Posterior cingulate gyrus (tissue), 11 donors: Measurements from ENCODE around the gene PLCB4.

Experiments
- DNase-seq, 10 donors: peaks; one replicate each; pipeline versions ENCODE4 v3.0.0 to v3.0.0-alpha.2; 2020 to 2021; ENCODE audit warnings: mixed read lengths in 3 of 10
- intact Hi-C: fragments of 100-400 bp; cut with DNase I; formaldehyde crosslinking; loops from one replicate; pipeline ENCODE4 v1.15.1; 2023

The PLCB4 gene

DNA sequence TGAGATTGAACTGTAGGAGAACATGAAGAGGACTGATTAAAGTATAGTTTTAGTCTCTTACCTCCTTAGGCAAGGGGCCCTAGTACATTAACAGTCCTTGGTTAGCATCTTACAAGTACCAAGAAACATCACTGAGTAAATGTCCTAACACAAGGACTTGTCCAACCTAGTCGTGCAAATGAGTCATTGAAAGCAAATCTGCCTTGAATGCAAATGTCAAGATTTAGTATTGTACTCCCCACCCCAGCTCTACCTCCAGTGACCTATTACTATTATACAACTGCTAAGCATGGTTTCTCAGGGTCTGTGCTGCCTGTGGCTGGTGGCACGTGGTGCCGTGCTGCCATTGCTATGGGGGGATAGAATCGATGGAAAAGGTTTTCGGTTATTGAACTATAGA, 138.4 kb downstream of the PLCB4 start:
- DNase-seq: no peak
- intact Hi-C loops: no loop called here

DNA sequence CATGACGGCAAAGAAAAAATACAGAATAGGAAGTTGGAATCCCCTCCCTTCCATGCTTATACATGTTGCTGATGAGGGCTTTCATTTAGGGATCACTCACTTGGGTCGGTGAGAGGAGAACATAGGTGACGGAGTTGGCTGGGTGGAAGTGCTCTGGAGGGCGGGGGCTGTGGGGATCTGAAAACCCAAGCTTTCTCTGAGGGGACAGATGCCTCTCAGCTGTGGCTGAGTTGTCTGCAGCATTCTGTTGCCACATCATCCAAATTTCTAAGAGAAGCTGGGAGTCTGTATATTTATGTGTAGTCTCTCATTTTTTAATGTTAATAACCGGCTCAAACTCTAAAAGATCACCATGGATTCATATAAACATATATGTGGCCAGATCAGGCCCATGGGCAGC, 141.5 kb downstream of the PLCB4 start:
- intact Hi-C loops: no loop called here

DNA sequence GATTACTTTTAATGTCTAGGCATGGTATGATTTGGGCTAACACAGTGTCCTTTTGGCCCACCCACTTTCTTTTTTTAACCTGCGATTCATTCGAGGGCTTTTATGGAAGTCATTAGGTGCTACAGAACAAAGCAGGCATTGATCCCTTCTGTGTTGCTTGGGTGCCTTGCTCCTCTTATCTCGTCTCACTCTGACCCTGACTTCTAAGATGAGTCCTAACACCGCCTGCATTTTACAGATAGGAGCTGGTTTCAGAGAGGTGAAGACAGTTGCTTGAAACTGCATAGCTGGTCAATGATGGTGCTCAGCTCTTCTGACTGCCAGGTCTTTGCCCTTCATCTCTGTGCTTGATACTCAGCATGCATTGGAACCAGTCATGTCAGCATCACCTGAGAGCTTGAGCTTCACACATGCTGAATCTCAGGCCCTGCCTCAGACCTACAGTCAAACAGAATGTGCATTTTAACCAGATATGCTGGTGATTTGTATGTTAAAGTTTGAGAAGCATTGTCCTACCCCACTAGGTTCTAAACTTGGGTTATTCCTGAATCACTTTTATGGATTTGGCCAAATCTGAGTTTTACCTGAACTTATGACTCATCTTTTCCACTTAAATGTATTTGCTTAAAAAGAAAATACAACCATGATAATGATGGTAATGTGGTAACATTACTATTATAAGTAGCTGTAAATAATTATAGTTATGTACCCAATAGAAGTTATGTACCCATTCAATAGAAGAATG, 142.3 kb downstream of the PLCB4 start:
- DNase-seq: no peak
- intact Hi-C loops: no loop called here

More for the DNA sequence above, 141.5 kb downstream of the PLCB4 start:
- no peak for DNase-seq

DNA sequence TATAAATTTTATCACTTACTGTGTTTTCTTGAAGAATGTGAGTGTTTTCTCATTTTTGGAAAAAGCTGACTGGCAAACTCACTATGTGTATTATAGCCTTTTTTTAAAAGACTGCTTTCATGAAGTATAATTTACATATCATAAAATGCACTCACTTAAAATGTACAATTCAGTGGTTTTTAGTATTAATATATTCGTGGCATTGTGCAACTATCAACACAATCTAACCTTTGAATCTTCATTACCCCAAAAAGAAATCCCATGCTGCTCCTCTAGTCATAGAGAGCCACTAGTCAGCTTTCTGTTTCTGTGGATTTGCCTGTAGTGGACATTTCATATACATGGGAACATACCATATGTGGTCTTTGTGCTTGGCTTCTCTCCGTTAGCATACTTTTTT, 143.8 kb downstream of the PLCB4 start:
- no peak for DNase-seq
- intact Hi-C loops: no loop called here

DNA sequence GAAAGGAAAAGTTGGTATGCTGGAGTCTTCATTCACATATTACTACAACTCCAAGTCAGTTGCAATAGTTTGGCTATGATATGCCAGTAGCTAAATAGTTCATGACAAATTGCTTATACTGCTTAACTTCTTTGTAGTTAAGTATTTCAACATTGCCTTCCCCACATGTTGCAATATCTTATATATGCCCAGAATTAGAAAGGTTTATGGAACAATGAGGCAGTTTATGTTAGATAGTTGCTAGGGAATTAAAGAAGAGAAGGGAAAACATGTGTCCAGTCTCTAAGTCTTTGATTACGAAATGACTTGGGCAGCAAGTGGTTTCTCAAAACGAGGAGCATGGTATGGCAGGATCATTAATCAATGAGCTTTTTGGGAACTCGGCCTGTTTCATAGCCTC, 145.8 kb downstream of the PLCB4 start:
- intact Hi-C loops: no loop called here

DNA sequence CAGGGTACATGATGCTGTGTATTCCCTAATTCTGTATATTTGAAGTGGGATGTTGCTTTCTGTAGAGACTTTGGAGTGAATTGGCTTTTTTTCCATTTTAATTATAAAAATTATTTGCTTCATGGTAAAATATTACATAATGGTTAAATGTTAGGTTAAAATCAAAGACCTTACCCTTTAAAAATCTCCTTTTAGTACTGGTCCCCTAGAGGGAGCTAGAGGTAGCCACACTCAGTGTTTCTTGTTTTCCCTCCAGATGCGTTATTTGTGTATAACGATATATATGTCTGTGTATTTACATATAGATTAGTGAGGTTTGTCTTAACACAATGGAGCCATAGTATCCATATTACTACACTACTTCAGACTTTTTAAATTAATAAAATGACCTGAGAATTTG, 146.7 kb downstream of the PLCB4 start:
- intact Hi-C loops: no loop called here
- no peak for DNase-seq

More for the DNA sequence above, 145.8 kb downstream of the PLCB4 start:
- no peak for DNase-seq

DNA sequence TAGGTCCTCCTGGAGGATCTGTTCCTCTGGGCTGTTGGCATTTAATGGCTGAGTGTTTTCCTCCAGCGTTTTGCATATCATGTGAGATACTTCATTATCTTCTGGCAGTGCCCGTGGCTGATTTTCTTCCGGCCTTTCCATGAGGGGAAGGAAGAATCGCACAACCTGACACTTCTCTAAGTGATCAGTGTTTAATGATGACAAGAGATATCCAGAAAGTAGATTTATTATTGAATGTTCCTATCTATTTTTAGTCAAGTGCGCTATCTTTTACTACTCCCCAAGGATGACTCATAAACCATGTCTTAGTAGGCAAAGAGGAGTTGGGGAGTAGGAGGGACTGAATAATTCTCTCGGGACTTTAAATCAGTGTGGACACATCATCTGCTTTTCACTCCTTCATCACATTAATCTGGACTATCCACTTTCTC, 149.7 kb downstream of the PLCB4 start:
- intact Hi-C loops: no loop called here
- no peak for DNase-seq

DNA sequence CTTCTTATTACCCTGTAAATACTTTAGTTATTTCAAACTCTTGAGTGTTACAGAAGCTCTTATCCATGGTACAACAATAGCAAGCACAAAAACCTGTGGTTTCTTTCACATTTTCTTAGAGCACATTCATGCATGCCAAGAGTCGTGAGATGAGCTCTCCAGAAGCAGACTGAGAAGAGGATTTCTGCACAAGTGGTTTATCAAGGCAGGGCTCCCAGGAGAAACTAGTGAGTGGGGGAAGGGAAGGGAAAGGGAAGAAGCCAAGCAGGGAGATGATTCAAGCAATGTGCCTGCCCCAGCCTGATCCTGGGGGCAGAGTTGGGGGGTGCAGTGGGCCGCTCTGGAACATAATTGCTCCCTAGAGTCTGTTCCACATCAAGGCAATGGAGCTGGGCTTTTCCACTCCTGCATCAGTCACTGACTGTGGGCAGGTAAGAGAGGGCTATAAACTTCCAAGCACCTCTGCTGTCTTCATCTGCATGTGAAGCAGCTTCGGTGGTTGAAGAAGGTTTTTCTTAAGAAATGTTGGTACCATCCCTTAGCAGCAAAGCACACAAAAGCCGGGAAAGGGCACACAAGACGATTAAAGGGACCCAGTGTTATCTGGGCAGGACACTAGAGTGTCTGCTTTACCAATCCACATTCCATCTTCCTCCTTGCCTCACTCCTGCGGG, 152.1 kb downstream of the PLCB4 start:
- no peak for DNase-seq
- intact Hi-C loops: no loop called here

DNA sequence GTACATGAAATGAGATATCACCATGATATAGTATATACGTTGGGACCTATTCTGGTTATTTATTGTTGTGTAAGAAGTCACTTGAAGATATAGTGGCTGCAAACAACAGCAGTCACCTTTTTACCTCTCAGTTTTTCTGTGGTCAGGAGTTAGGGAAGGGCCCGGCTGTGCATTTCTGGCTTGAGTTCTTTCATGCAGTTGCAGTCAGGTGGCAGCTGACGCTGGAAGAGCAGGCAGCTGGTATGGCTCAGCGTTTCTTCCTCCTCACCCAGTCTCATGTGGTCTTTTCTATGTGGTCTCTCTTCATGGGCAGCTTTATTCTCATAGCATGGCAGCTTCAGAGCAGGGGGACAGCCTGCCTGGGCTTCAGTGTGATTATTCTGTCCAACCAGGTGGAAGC, 154.4 kb downstream of the PLCB4 start:
- DNase-seq: no peak
- intact Hi-C loops: no loop called here

DNA sequence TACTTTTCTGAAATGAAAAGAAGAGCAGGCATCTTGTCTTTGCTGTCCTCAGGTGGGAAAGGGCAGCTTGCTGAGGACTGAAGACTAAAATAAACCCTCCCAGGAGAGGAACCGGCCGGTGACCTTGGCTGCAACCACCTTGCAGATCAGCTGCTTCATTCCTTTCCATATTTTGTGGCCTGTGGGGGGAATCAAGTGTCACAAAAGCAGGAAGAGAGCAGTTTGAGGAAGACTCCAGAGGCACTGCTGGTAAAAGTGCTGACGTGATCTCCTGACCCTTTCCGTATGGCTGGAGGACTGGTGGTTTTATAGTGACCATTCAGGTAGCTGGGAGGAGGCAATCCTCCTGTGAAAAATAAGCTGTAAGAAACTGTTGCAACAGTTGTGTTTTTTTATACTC, 157.0 kb downstream of the PLCB4 start:
- intact Hi-C loops: no loop called here
- no peak for DNase-seq

DNA sequence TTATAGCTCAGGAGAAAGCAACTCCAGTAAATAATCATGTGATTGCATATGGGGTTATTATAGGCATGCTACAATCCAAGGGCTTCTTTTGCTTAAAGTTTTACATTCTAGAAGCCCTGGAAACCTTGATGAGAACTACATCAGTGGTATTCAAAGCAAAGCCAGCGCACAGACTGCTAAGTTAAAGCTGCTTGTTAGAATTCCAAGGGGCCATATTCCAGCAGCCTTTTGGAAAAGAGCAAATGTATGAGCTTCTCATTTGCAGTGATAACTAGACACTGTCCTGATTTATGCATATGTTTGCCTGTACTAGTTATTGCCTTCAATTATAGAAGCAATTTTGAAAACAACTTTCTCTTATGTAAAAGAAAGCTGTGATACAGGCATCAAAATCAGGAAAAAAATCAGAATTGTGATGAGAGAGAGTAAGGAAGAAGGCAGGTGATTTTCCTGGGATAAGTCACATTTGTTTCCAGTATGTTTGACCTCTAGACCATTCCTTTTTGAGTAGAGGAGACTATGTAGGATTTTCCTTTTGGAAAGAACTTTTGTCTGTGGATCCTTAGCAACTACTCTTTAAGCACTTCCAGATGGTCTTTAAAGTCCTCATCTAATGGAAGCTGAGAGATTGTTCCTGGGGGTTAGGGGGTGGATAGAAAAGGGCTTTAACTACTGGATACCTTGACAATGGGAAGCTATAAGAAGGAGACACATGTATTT, 159.2 kb downstream of the PLCB4 start:
- intact Hi-C loops: no loop called here
- DNase-seq: no peak

DNA sequence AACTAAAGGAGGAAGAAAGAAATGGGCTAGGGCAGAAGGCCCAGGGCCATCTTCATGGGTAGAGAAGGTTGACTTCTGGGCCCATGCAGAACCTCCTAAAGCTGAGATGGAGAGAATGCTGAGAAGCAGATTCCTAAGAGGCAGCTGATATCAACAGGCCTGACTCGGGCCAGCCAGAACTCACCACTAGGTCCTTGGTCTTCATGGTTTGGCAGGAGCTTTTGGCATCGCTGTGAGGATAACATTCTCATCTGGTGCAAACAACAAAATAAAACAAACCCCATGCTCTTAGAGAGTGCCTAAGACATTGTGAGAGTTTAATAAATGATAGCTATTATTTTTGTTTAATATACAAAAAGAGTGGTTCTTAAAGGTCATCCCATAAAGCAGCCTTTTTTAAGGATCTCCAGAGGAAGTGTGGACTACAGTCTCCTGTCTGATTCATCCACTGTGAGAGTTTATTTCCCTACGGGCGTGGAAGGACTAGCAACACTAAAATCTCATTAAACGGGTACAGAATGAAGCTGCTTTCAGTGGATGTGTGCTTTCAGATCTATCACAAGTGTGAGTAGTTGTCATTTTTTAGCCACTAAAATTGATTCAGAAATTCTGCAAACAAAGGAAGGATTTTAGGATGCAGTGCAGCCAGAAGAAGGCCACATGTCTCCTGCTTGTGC, 160.0 kb downstream of the PLCB4 start:
- DNase-seq: no peak
- intact Hi-C loops: no loop called here

DNA sequence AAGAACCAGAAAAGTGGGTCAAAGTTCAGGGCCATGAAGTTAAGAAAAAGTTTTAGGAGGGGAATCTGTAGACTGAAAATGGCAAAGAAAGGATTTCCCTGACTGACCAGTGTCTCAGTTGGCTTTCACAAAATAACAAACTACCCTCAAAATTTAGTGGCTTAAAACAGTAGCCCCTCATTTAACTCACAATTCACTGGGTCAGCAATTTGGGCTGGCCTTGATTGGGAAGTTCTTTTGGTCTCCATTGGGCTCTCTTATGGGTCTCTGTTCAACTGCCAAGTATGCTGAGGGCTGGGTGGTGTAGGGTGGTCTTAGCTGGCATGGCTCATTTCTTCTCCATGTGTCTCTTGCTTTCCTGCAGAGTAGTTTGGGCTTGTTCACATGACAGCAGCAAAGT, 161.5 kb downstream of the PLCB4 start:
- intact Hi-C loops: no loop called here
- no peak for DNase-seq

DNA sequence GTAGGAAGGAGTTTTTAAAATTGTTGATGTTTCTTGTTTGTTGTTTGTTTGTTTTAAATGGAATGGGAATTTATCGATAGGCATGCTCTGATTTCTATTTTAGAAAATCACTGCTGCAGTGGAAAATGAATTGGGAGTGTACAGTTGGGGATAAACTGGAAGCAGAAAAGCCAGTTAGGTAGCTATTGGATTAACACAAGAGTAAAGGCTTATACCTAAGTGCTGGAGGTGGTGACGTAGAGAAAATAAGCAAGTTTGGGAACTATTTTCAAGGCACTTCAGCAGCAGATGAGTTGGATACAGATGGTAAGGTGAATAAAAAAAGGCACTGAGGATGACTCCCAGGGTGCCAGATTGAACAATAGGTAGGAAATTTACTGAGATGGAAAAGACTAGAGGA, 164.9 kb downstream of the PLCB4 start:
- intact Hi-C loops: no loop called here
- no peak for DNase-seq

DNA sequence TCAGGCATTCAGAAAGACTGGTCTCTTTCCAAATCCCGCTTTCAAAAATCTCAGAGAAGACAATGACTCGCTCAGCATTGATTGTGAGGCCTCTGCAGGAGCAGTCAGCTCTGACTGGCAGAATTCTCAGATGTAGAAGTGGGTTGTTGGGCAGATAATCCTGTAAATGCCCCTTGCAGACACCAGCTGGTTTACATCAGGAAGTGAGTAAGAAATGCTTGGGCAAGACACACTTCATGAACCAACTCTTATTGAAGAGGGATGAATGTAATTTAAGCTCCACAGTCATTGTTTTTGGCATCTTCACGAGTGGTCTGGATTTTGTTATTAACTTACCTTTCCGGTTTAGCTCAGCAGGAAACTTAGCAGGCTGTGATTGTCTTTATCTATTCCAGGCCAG, 166.6 kb downstream of the PLCB4 start:
- no peak for DNase-seq
- intact Hi-C loops: no loop called here

DNA sequence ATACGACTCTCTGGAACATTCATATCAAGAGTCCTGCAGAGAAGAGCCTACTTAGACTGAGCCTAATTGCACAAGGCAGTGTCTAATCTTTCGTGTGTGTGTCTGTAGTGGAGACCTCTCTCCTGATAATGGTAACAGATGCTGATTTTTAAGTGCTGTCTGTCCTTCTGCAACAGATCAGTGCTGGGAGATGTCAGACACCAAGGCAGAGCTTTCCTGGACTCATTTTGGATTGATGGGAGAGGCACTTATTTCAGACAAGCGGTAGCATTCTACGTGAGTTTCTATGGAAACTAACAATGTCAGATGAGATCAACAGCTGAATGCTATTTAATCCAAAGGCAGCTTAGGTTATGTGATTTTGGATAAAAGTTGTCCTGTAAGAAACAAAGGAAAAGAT, 167.6 kb downstream of the PLCB4 start:
- intact Hi-C loops: no loop called here
- DNase-seq: no peak

DNA sequence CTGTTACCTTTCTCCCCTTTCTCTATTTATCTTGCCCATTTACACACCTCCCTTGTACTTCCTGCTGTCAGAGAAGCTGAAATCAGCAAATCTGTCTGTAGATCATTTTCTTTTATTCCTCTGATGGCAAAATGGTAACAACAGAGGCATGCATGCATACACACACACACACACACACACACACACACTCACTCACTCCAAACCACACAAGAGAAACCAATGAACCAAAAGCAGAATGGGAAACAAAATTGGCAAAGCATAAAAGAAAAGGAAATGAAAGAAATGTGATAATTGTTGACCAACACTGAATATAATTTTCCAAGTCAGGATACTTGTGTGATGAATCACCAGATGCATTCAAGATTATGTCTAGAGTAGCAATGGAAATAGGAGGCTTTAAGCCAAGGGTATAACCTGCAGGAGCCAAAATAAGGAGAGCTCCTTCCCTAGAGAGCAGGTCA, 172.4 kb downstream of the PLCB4 start:
- DNase-seq: no peak
- intact Hi-C loops: no loop called here

DNA sequence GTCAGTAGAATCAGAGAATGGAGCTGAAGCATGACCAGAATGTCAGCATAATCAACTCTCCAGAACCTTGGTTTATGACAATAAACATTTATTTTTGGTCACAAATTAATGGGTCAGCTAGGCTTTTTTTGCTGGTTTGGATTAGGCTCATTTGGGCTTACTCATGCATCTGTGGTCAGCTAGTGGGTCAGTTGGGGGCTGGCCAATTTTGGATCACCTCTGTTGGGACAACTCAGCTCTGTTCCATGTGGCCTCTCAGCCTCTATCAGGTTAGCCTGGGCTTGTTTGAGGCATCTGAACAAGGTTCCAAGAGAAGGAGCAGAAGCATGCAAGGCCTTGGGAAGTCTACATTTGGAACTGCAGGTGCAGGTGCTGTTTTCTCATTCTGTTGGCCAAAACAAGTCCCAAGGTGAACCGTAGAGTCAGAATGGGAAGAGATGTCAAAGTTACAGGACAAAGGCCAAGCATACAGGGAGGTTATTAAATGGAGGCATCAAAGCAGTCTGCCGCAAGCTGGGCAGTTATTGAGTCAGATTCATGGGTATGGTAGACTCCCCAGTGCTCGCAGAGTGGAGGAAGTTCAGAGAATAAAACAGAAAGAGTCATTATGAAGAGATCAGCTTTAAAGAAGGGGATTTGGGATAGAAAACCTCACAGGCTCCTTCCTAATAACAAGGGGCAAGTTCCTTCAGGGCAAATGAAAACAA, 173.0 kb downstream of the PLCB4 start:
- intact Hi-C loops: no loop called here
- no peak for DNase-seq

DNA sequence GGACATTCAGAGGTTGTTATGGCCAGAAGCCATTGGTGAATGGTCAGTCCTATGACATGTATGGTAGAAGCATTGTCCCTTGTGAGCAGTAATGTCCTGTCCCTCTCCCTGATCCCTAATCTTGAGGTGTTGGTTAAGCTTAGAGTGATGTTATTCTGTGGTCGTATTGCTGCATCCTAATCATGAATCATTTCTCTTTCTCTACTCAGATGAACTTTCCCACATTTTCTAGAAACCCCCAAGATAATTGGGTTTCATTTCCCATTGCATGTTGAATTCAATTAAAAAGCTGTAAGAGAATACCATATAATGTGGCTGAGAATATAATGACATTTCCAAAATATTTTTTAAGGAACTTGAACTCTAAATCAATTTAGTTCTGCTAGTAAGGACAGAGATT, 175.1 kb downstream of the PLCB4 start:
- intact Hi-C loops: no loop called here
- DNase-seq: no peak

DNA sequence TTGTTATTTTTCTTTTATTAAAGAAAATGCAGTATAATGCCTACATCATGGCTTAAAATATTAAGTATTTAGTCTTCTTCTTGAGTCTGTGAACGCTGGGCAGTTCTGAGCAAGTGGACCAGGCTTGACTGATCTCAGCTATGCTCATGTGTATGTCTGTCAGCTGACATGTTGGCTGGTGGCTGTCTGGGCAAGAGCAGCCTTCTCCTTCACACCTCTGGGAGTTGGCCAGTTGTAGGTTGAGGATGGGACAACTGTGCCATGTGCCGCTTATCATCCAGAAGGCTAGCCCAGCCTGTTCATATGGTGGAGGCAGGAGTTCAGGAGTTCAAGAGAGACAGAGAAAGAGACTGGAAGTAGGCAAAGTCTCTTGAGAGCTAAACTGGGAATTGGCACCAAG, 175.9 kb downstream of the PLCB4 start:
- peak in 1 of 10 donors; percentile 36 for DNase-seq
- intact Hi-C loops: no loop called here
